Stomach (tissue), 9 donors: ENCODE measurements around the gene CFAP210. TPM values are rescaled to one million over a fixed set of nuclear protein-coding genes. Genes with fewer than 3 reads are reported as not detected.

Experiments
- DNase-seq, 2 donors: peaks; one replicate each; pipeline versions ENCODE4 v3.0.0 to v3.0.0-alpha.2; 2013 to 2019
- H3K27ac ChIP-seq, 5 donors: fragments of 200-600 bp in 4 of 5; sonication (generic) in 4 of 5; one replicate each; pipeline ENCODE4 v1.5.1; 2013 to 2019; ENCODE audit warnings: mild to moderate bottlenecking in 1 of 5, moderate library complexity in 1 of 5
- H3K27me3 ChIP-seq, 3 donors: fragments of 200-600 bp; sonication (generic); one replicate each; pipeline ENCODE4 v1.5.1; 2017 to 2019; ENCODE audit warnings: mixed run types in 1 of 3
- H3K36me3 ChIP-seq, 4 donors: fragments of 200-600 bp; sonication (generic); 1 replicate in 3 of 4; 2 replicates in 1 of 4; pipeline ENCODE4 v1.5.1; 2016 to 2019
- H3K4me1 ChIP-seq, 4 donors: fragments of 200-600 bp; sonication (generic); one replicate each; pipeline ENCODE4 v1.5.1; 2016 to 2019
- H3K4me3 ChIP-seq, 4 donors: fragments of 200-600 bp; sonication (generic) in 3 of 4; one replicate each; pipeline ENCODE4 v1.5.1; 2016 to 2019; ENCODE audit warnings: mild to moderate bottlenecking in 1 of 4
- H3K9me3 ChIP-seq, 4 donors: fragments of 200-600 bp; sonication (generic); one replicate each; pipeline ENCODE4 v1.5.1; 2016 to 2019
- CTCF ChIP-seq, 7 experiments: fragments of 450-650 bp in 4 of 7; fragments of 200-600 bp in 3 of 7; sonication (generic) in 3 of 7; IDR thresholded peaks; one replicate each; pipeline ENCODE4 v1.5.1; 2016 to 2019; ENCODE audit warnings: antibody characterized with exemption in 7 of 7, control low read depth in 2 of 7, mild to moderate bottlenecking in 1 of 7
- EP300 ChIP-seq: sonication (generic); formaldehyde crosslinking; IDR thresholded peaks from one replicate; pipeline ENCODE4 v1.6.1; 2017; ENCODE audit warnings: antibody characterized with exemption
- POLR2A ChIP-seq, 4 donors: fragments of 450-650 bp; IDR thresholded peaks; one replicate each; pipeline ENCODE4 v1.6.1; 2016; ENCODE audit warnings: antibody characterized with exemption in 4 of 4, control low read depth in 2 of 4, mild to moderate bottlenecking in 1 of 4, moderate library complexity in 1 of 4
- POLR2AphosphoS5 ChIP-seq, 3 donors: sonication (generic); formaldehyde crosslinking; IDR thresholded peaks; one replicate each; pipeline ENCODE4 v1.6.1; 2016; ENCODE audit warnings: antibody characterized with exemption in 3 of 3
- WGBS, 5 donors: extraction: QIAGEN DNeasy Blood & Tissue Kit in 3 of 5; methylation state at CpG; one replicate each; pipeline versions ENCODE4 v1.1.5 to v1.1.7; 2013 to 2018; 5-methylcytosine and 5-hydroxymethylcytosine counted together
- intact Hi-C: fragments of 100-400 bp; cut with DNase I; formaldehyde crosslinking; loops from one replicate; pipeline ENCODE4 v1.15.1; 2023; ENCODE audit warnings: low total_unique reads
- polyA plus RNA-seq, 3 donors: library from polyadenylated mRNA; stranded (reverse); fragments of 200-250 nt; gene quantifications; one replicate each; pipeline ENCODE4 v1.2.3, GENCODE V29; 2013
- total RNA-seq, 5 donors: library from RNA; depleted of rRNA; stranded (reverse); fragments of >200 nt; gene quantifications; one replicate each; pipeline versions ENCODE4 v1.1.0 to v1.2.3, GENCODE V29; 2014 to 2016
- donor health status: healthy with polysubstance abuse.
- donor health status: Bipolar disorder and iron deficiency.
- donor health status: healthy.

Gene CFAP210
- total and polyA plus RNA-seq, 8 donors: 0.23 to 2.1 (median 0.37) TPM; not detected in 5

- Histone ChIP-seq H3K27ac (no peak overlapping the region), H3K9me3 (no peaks in the 10 kb centered on the region), H3K4me1 (no peaks in the 10 kb centered on the region), H3K36me3 (no peaks in the 10 kb centered on the region), H3K4me3 (no peak overlapping the region), H3K27me3 (no peaks in the 10 kb centered on the region)
- TF ChIP-seq POLR2A (IDR thresholded peaks at IDR 0.05) (no peak), POLR2AphosphoS5 (IDR thresholded peaks at IDR 0.05) (no peak), EP300 (no peak), CTCF (IDR thresholded peaks at IDR 0.05) (no peak)
- WGBS, 5 donors: 54 to 91% (median 74%) methylated on average over 3 of the region's 3 CpGs
- DNase-seq: no peak
- intact Hi-C loops: no loop called here
Observed at GRCh38 chr2:169684135-169684565, 10.1 kb downstream of the CFAP210 start.

GRCh38 chr2:169683425-169684134 is 10.6 kb downstream of the CFAP210 start:
- TF ChIP-seq POLR2AphosphoS5 (IDR thresholded peaks at IDR 0.05) (no peak), EP300 (no peak), POLR2A (IDR thresholded peaks at IDR 0.05) (no peak), CTCF (IDR thresholded peaks at IDR 0.05) (no peak)
- no peak overlapping the region for H3K27ac ChIP-seq
- 47 to 54% (median 51%) methylated on average over 3 of the region's 3 CpGs for WGBS, 5 donors
- DNase-seq: no peak
- intact Hi-C loops: no loop called here
- H3K9me3 ChIP-seq: no peaks in the 10 kb centered on the region
- no peak overlapping the region for H3K4me3 ChIP-seq
- H3K36me3 ChIP-seq: no peaks in the 10 kb centered on the region
- no peaks in the 10 kb centered on the region for H3K4me1 ChIP-seq
- no peaks in the 10 kb centered on the region for H3K27me3 ChIP-seq

GRCh38 chr2:169683054-169683424 is 11.2 kb downstream of the CFAP210 start:
- TF ChIP-seq EP300: no peak
- no peak for TF ChIP-seq POLR2A (IDR thresholded peaks at IDR 0.05)
- TF ChIP-seq CTCF (IDR thresholded peaks at IDR 0.05): no peak
- no peak for TF ChIP-seq POLR2AphosphoS5 (IDR thresholded peaks at IDR 0.05)
- no peaks in the 10 kb centered on the region for H3K9me3 ChIP-seq
- no peak overlapping the region for H3K4me3 ChIP-seq
- DNase-seq: no peak
- no peaks in the 10 kb centered on the region for H3K36me3 ChIP-seq
- WGBS, 5 donors: 44 to 74% (median 55%) methylated on average over 3 of the region's 3 CpGs
- no peaks in the 10 kb centered on the region for H3K27me3 ChIP-seq
- H3K4me1 ChIP-seq: no peaks in the 10 kb centered on the region
- H3K27ac ChIP-seq: no peak overlapping the region
- intact Hi-C loops: no loop called here

GRCh38 chr2:169676850-169677249 is 17.4 kb downstream of the CFAP210 start:
- Histone ChIP-seq H3K4me3 (no peak overlapping the region), H3K36me3 (no peaks in the 10 kb centered on the region), H3K27me3 (no peaks in the 10 kb centered on the region), H3K27ac (no peak overlapping the region), H3K4me1 (no peaks in the 10 kb centered on the region), H3K9me3 (no peaks in the 10 kb centered on the region)
- no peak for DNase-seq
- TF ChIP-seq EP300: no peak
- no peak for TF ChIP-seq CTCF (IDR thresholded peaks at IDR 0.05)
- TF ChIP-seq POLR2AphosphoS5 (IDR thresholded peaks at IDR 0.05): no peak
- no peak for TF ChIP-seq POLR2A (IDR thresholded peaks at IDR 0.05)
- 85 to 94% (median 89%) methylated on average over 6 of the region's 6 CpGs for WGBS, 5 donors
- intact Hi-C loops: no loop called here
